Activated naive CD4-positive, alpha-beta T cell treated with anti-CD3 and anti-CD28 coated beads for 36 hours (primary cell): ENCODE results near the gene KCNJ18. TPM values are rescaled to one million over a fixed set of nuclear protein-coding genes. Genes with fewer than 3 reads are reported as not detected.
"Not testable (repeated sequence)": the region's sequence is repeated elsewhere in the genome, so short reads cannot be mapped to it uniquely, and the experiment has no call there.

ENCODE experiments used
- CTCF ChIA-PET: fragments of 350-600 bp; sonication (Branson Sonifier 250); formaldehyde crosslinking; loops from one replicate; lab custom pipeline; 2021; ENCODE audit warnings: antibody characterized with exemption; lab: Charles Lee
- DNase-seq: peaks from one replicate; pipeline ENCODE4 v3.0.0-alpha.2; 2020
- H3K27ac Mint-ChIP-seq: one replicate; pipeline ENCODE4 v1.8.0; 2021; ENCODE audit warnings: mild to moderate bottlenecking, mixed read lengths
- H3K27me3 Mint-ChIP-seq: one replicate; pipeline ENCODE4 v1.8.0; 2021; ENCODE audit warnings: low read depth, mixed read lengths
- H3K36me3 Mint-ChIP-seq: one replicate; pipeline ENCODE4 v1.8.0; 2021; ENCODE audit warnings: low read depth, mixed read lengths
- H3K4me1 Mint-ChIP-seq: one replicate; pipeline ENCODE4 v1.8.0; 2021; ENCODE audit warnings: low read depth, mixed read lengths
- H3K4me3 Mint-ChIP-seq: one replicate; pipeline ENCODE4 v1.8.0; 2021; ENCODE audit warnings: mild to moderate bottlenecking, moderate library complexity, mixed read lengths
- H3K9me3 Mint-ChIP-seq: one replicate; pipeline ENCODE4 v1.8.0; 2021; ENCODE audit warnings: mixed read lengths
- intact Hi-C: fragments of 100-400 bp; cut with micrococcal nuclease; formaldehyde crosslinking; loops from one replicate; pipeline ENCODE4 v1.15.1; 2023
- total RNA-seq, 2 experiments: library from RNA; stranded (reverse); gene quantifications; one replicate each; pipeline ENCODE4 v1.2.3, GENCODE V29; 2021

The KCNJ18 gene
- total RNA-seq, 2 experiments from 2014 or later, result not detected

DNA sequence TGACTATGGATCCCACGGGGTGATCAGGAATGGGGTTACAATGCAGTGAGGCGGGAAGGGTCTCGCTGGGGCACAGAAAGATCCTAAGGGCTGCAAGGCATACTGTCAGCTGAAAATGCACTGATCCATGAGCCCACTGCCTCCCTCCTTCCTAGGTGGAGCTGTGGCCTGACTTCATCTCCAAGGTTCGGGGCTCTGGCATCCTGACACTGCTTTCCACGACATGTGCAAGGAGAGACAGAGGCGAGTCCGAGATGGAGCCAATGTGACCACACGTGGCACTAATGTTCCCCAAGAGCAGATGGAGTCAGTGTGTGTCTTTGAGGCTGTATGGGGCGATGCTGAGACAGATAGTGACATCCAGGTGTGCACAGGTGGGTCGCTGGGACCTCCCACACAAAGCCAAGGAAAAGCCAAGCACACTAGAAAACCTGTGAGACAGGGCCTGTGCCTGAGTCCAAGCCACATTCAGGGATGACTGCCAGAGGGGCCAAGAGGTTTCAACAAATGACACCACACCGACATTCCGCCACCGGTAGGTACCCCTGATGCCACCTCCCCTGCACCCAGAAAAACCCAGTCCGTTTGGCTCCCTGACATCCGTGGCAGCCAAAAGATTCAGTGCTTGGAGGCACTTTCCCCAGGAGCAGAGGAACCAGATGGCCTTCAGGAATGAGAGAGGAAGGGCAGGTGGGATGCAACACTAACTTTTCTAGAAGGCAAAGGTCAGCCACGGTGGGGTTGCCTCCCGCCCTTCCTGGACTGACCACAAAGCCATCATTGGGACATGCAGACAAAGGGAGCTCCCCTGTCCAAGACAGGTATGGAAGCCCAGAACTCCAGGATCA, 17.2 kb upstream of the KCNJ18 start:
- DNase-seq, H3K9me3 Mint-ChIP-seq, H3K4me1 Mint-ChIP-seq, H3K27me3 Mint-ChIP-seq, H3K27ac Mint-ChIP-seq, H3K4me3 Mint-ChIP-seq, H3K36me3 Mint-ChIP-seq, intact Hi-C loops, CTCF ChIA-PET: not testable (repeated sequence)

- intact Hi-C loops, H3K4me3 Mint-ChIP-seq, H3K27me3 Mint-ChIP-seq, H3K4me1 Mint-ChIP-seq, H3K36me3 Mint-ChIP-seq, CTCF ChIA-PET, H3K27ac Mint-ChIP-seq, DNase-seq, H3K9me3 Mint-ChIP-seq: not testable (repeated sequence)
Observed at GRCh38 chr17:21675739-21676130, 16.6 kb upstream of the KCNJ18 start.

GRCh38 chr17:21676281-21677111, 15.8 kb upstream of the KCNJ18 start:
- no peak for DNase-seq
- H3K27me3 Mint-ChIP-seq, result no peaks in the 10 kb centered on the region
- CTCF ChIA-PET, result no interaction called here
- H3K4me1 Mint-ChIP-seq, result no peaks in the 10 kb centered on the region
- H3K36me3 Mint-ChIP-seq, result no peaks in the 10 kb centered on the region
- no peak overlapping the region for H3K27ac Mint-ChIP-seq
- H3K9me3 Mint-ChIP-seq, result peaks cover 9% of the 10 kb centered on the region
- intact Hi-C loops, result no loop called here
- H3K4me3 Mint-ChIP-seq, result no peak overlapping the region

GRCh38 chr17:21677126-21677910, 15.0 kb upstream of the KCNJ18 start:
- CTCF ChIA-PET, result no interaction called here
- Mint-ChIP-seq H3K27ac (no peak overlapping the region), H3K4me1 (no peaks in the 10 kb centered on the region), H3K9me3 (peaks cover 9% of the 10 kb centered on the region), H3K4me3 (no peak overlapping the region), H3K27me3 (no peaks in the 10 kb centered on the region), H3K36me3 (no peaks in the 10 kb centered on the region)
- DNase-seq, result no peak
- intact Hi-C loops, result no loop called here

DNA sequence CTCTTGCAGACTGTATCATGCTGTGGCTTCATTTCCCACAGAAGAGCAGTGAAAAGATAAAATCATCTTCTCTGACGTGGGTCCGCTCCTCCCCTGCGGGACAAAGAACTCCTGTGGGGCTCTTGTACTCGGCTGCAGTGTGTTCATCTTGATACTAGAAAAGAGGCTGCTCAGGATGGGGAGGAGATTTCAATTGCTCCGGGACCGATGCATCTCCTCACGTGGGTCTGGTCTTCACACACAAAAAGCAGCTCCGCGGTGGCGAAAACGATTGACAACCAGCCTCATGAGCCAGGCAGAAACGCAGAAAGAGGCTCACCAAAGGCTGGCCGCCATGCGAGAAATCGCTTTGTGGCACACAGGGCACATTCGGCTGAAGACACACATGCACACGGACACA, 14.4 kb upstream of the KCNJ18 start:
- Mint-ChIP-seq H3K27ac (no peak overlapping the region), H3K27me3 (no peaks in the 10 kb centered on the region), H3K4me3 (no peak overlapping the region), H3K9me3 (peaks cover 9% of the 10 kb centered on the region), H3K36me3 (no peaks in the 10 kb centered on the region), H3K4me1 (no peaks in the 10 kb centered on the region)
- no peak for DNase-seq
- CTCF ChIA-PET, result no interaction called here
- intact Hi-C loops, result no loop called here

- H3K27me3 Mint-ChIP-seq, result no peaks in the 10 kb centered on the region
- CTCF ChIA-PET, result no interaction called here
- peaks cover 7% of the 10 kb centered on the region for H3K9me3 Mint-ChIP-seq
- H3K36me3 Mint-ChIP-seq, result no peaks in the 10 kb centered on the region
- DNase-seq, result no peak
- no peak overlapping the region for H3K27ac Mint-ChIP-seq
- H3K4me3 Mint-ChIP-seq, result no peak overlapping the region
- H3K4me1 Mint-ChIP-seq, result no peaks in the 10 kb centered on the region
- intact Hi-C loops, result no loop called here
Observed at GRCh38 chr17:21678393-21679081, 13.8 kb upstream of the KCNJ18 start.

DNA sequence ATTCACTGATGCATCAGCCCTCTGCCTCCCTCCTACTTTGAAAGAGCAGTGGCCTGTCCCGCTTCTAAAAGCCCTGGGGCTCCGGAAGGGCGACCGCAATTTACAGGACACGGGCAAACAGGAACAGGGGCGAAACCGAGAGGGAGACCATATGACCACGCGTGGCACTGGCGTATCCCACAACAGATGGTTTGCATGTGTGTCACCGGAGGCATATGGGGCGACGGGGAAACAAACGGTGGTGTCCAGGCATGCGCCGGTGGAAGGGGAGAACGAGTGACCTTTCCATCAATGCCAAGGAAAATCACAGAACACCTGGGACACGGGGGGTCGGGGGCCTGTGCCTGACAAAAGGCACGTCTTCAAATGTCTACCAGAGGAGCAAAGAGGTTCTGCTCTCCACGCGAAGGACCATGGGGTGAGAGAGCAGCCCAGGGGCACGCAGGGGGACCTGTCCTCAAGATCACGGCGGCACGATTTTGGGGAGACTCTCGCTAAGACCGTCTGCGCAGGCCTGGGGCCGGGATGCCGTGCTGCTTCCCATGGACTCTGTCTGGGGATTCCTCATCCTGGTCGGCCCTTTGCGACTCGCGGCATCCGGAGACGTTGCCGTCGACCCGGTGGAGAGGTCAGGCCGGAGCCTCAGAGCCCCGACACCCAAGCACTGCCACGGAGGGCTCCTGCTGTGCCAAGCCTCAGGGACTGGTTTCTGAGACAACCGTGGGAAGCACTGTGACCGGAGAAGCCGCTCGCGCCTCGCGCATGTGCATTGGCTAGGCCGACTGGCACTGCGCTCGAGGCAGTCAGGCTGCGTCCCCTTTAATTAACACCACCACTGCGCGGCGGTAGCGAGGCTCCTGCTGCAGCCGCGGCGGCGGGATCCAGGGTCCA, 12.8 kb upstream of the KCNJ18 start:
- no peak for DNase-seq
- no peaks in the 10 kb centered on the region for H3K36me3 Mint-ChIP-seq
- no peak overlapping the region for H3K27ac Mint-ChIP-seq
- no peaks in the 10 kb centered on the region for H3K27me3 Mint-ChIP-seq
- intact Hi-C loops, result no loop called here
- no peak overlapping the region for H3K4me3 Mint-ChIP-seq
- H3K4me1 Mint-ChIP-seq, result no peaks in the 10 kb centered on the region
- H3K9me3 Mint-ChIP-seq, result peaks cover 6% of the 10 kb centered on the region
- CTCF ChIA-PET, result no interaction called here

DNA sequence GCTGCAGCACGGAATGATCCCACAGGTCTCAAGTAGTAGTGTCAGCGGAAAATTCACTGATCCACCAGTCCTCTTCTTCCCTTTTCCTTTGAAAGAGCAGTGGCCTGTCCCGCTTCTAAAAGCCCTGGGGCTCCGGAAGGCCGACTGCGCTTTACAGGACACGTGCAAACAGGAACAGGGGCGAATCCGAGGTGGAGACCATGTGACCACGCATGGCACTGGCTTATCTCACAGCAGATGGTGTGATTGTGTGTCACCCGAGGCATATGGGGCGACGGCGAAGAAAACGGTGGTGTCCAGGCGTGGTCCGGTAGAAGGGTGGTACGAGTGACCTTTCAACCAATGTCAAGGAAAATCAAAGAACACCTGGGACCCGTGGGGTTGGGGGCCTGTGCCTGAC, 12.0 kb upstream of the KCNJ18 start:
- Mint-ChIP-seq H3K4me3 (no peak overlapping the region), H3K9me3 (peaks cover 6% of the 10 kb centered on the region), H3K27me3 (no peaks in the 10 kb centered on the region), H3K4me1 (no peaks in the 10 kb centered on the region), H3K27ac (no peak overlapping the region), H3K36me3 (no peaks in the 10 kb centered on the region)
- no peak for DNase-seq
- intact Hi-C loops, result no loop called here
- CTCF ChIA-PET, result no interaction called here

- H3K36me3 Mint-ChIP-seq, H3K27ac Mint-ChIP-seq, H3K4me1 Mint-ChIP-seq, DNase-seq, H3K9me3 Mint-ChIP-seq, CTCF ChIA-PET, H3K4me3 Mint-ChIP-seq, H3K27me3 Mint-ChIP-seq, intact Hi-C loops: not testable (repeated sequence)
Observed at GRCh38 chr17:21680850-21681351, 11.4 kb upstream of the KCNJ18 start.

DNA sequence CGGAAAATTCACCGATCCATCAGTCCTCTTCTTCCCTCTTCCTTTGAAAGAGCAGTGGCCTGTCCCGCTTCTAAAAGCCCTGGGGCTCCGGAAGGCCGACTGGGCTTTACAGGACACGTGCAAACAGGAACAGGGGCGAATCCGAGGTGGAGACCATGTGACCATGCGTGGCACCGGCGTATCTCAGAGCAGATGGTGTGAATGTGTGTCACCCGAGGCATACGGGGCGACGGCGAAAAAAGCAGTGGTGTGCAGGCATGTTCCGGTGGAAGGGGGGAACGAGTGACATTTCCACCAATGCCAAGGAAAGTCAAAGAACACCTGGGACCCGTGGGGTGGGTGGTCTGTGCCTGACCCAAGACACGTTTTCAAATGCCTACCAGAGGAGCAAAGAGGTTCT, 10.7 kb upstream of the KCNJ18 start:
- H3K4me3 Mint-ChIP-seq, DNase-seq, H3K36me3 Mint-ChIP-seq, intact Hi-C loops, H3K27ac Mint-ChIP-seq, CTCF ChIA-PET, H3K4me1 Mint-ChIP-seq, H3K27me3 Mint-ChIP-seq, H3K9me3 Mint-ChIP-seq: not testable (repeated sequence)

- H3K27me3 Mint-ChIP-seq, H3K9me3 Mint-ChIP-seq, H3K4me1 Mint-ChIP-seq, intact Hi-C loops, H3K4me3 Mint-ChIP-seq, DNase-seq, H3K27ac Mint-ChIP-seq, H3K36me3 Mint-ChIP-seq, CTCF ChIA-PET: not testable (repeated sequence)
Observed at GRCh38 chr17:21682130-21682529, 10.2 kb upstream of the KCNJ18 start.
